Testis (tissue), 3 donors: ENCODE data around the gene AUTS2. TPM values are rescaled to one million over a fixed set of nuclear protein-coding genes. Genes with fewer than 3 reads are reported as not detected.

ENCODE experiments used
- DNase-seq: peaks from one replicate; pipeline ENCODE4 v3.0.0-alpha.2; 2019
- H3K27ac ChIP-seq, 2 donors: fragments of 200-600 bp; sonication (generic); one replicate each; pipeline ENCODE4 v1.5.1; 2019
- H3K27me3 ChIP-seq: fragments of 200-600 bp; sonication (generic); one replicate; pipeline ENCODE4 v1.5.1; 2019
- H3K36me3 ChIP-seq: fragments of 200-600 bp; sonication (generic); one replicate; pipeline ENCODE4 v1.5.1; 2017; ENCODE audit warnings: low read depth; ENCODE audit errors: missing control alignments
- H3K4me1 ChIP-seq: fragments of 200-600 bp; sonication (generic); one replicate; pipeline ENCODE4 v1.5.1; 2019
- H3K4me3 ChIP-seq, 2 donors: fragments of 200-600 bp; sonication (generic); one replicate each; pipeline ENCODE4 v1.5.1; 2017 to 2019
- H3K9me3 ChIP-seq: fragments of 200-600 bp; sonication (generic); one replicate; pipeline ENCODE4 v1.5.1; 2017
- POLR2A ChIP-seq: fragments of 450-650 bp; IDR thresholded peaks from one replicate; pipeline ENCODE4 v1.6.1; 2017; ENCODE audit warnings: antibody characterized with exemption, mild to moderate bottlenecking, moderate library complexity
- WGBS, 2 donors: methylation state at CpG; one replicate each; pipeline ENCODE4 v1.1.5; 2018; 5-methylcytosine and 5-hydroxymethylcytosine counted together
- intact Hi-C: fragments of 100-400 bp; cut with DNase I; formaldehyde crosslinking; loops from one replicate; pipeline ENCODE4 v1.15.1; 2023; ENCODE audit warnings: low total_unique reads
- polyA plus RNA-seq: library from polyadenylated mRNA; stranded (reverse); fragments of 350-450 nt; fragmentation: Illumina TruSeq; extraction: RNeasy Lipid Tissue Mini Kit (QIAGEN cat#74804); gene quantifications from one replicate; pipeline ENCODE4 v1.2.3, GENCODE V29; 2014; ENCODE audit warnings: low read depth, low replicate concordance; ENCODE audit not compliant: insufficient read depth
- total RNA-seq, 2 donors: library from RNA; depleted of rRNA; stranded (reverse); fragments of >200 nt; gene quantifications; one replicate each; pipeline ENCODE4 v1.2.3, GENCODE V29; 2016
- TF ChIP-seq, protein P1 (sequence below), 3 experiments: fragments of 450-650 bp in 2 of 3; fragments of 200-600 bp in 1 of 3; sonication (generic) in 1 of 3; IDR thresholded peaks; one replicate each; pipeline ENCODE4 v1.5.1; 2016 to 2019; ENCODE audit warnings: antibody characterized with exemption in 3 of 3, mild to moderate bottlenecking in 2 of 3, moderate library complexity in 1 of 3

AUTS2 gene
- total and polyA plus RNA-seq, 3 donors from 2014 or later = 21.3 to 75.5 (median 56.1) TPM

DNA sequence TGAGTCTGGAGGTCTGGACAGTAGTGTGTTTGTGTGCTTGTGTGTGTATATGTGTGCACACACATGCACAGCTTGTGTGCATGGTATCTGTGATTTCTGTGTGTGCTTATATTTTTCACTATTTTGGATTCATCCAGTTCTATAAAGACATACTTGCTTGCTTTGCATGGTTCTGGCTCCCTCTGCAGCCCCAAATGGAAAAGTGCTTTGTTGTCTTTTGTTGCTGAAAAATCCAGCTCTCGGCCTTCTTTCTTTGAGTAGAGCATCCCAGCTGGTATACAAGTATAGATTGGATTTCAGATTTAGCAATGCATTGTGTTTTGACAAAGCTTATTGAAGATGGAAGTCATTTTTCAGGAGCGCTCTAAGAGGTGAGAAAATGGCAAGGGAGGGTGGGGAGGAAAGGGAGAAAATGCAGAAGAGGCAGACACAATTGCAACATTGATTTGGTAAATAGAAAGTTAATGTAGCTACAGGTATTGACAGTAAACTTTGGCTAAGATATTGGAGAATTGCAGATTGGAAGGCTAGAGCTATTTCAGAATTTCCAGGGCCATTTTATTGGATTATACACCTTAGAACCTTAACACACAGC is 333.9 kb downstream of the AUTS2 start:
- intact Hi-C loops = no loop called here
- H3K9me3 ChIP-seq = no peaks in the 10 kb centered on the region
- H3K27ac ChIP-seq = no peak overlapping the region
- no peaks in the 10 kb centered on the region for H3K4me1 ChIP-seq
- WGBS, 2 donors = 60 to 75% methylated on average over 2 of the region's 2 CpGs
- no peaks in the 10 kb centered on the region for H3K27me3 ChIP-seq
- peak; percentile 54 for DNase-seq
- TF ChIP-seq, protein P1, sequence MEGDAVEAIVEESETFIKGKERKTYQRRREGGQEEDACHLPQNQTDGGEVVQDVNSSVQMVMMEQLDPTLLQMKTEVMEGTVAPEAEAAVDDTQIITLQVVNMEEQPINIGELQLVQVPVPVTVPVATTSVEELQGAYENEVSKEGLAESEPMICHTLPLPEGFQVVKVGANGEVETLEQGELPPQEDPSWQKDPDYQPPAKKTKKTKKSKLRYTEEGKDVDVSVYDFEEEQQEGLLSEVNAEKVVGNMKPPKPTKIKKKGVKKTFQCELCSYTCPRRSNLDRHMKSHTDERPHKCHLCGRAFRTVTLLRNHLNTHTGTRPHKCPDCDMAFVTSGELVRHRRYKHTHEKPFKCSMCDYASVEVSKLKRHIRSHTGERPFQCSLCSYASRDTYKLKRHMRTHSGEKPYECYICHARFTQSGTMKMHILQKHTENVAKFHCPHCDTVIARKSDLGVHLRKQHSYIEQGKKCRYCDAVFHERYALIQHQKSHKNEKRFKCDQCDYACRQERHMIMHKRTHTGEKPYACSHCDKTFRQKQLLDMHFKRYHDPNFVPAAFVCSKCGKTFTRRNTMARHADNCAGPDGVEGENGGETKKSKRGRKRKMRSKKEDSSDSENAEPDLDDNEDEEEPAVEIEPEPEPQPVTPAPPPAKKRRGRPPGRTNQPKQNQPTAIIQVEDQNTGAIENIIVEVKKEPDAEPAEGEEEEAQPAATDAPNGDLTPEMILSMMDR (IDR thresholded peaks at IDR 0.05) = peak; percentile 7 to 61 (median 50)
- no peak for TF ChIP-seq POLR2A
- no peak overlapping the region for H3K4me3 ChIP-seq
- H3K36me3 ChIP-seq = no peaks in the 10 kb centered on the region

DNA sequence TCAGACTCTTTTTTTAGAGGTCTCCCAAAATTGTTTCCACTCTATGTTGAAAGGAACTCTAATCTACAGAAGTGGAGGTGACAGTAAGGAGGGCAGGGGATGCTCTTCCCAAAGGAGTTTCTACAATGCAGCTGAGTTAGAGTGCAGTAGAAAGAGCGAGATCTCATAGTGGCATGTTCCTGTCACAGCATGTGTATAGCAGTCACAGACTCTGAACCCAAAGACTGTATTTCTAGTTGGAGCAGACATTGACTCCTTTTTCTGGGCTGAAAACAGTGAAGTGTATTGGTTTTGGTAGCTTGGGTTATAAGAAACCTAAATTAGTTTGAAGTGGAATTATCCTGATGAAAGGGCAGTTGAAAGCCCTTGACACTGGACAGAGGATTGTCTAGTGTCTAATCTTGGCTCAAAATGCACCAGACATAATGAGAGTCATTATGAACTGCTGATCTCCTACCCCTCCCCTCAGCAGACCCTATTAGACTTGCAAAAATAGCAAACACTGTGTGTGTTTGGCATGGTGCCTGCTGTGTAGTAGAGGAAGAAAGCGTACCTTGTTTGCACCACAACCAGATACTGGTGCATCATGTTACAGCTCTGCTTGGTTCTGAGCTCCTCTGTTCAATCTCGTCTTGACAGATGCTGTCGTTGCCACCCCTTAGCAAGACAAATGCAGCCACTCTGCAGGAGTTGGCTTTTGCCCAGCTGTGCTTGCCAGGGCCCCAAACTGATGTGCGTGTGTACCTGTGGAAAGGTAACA is 336.0 kb downstream of the AUTS2 start:
- 60 to 82% methylated on average over 5 of the region's 5 CpGs for WGBS, 2 donors
- Histone ChIP-seq H3K27ac (no peak overlapping the region), H3K4me3 (no peak overlapping the region), H3K27me3 (no peaks in the 10 kb centered on the region), H3K36me3 (no peaks in the 10 kb centered on the region), H3K4me1 (peaks cover 5% of the 10 kb centered on the region), H3K9me3 (no peaks in the 10 kb centered on the region)
- DNase-seq = no peak
- intact Hi-C loops = no loop called here
- TF ChIP-seq, protein P1 (IDR thresholded peaks at IDR 0.05) = no peak

DNA sequence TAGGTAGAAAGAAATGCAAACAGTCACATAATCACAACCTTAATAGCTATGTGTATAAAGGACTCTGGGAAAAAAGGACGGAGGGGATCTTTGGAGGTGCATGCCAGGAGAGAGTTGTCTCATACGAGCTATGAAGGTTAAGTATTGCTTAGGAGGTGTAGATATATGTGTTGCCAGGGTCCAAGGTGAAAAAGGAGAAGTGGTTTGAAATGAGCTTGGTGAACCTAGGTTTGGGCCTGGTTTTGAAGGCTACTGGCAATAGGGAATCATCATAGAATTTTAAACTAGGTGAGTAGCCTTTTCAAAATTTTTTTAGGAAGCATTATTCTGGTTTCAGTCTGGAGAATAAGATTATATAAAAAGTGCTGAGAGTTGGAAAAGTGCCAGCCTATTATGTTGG is 336.8 kb downstream of the AUTS2 start:
- intact Hi-C loops = no loop called here

DNA sequence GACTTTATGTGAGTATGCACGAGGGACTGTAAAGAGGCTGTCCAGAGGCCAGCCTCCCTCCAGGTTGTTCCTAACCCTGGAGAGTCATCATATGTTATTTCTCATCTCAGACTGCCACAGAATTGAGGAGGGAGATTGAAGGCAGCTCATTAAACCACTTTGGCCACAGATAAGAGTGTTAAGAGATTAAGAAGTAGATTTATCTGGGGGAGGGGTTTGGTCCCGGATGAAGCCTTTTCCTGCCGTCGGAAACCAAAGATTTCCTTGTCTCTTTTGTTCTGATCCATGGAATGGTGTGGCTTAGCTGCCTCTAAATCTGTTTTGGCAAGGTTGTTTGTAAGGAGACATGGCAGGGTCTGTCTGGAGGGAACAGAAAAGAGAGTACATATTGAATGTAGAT is 338.8 kb downstream of the AUTS2 start:
- Histone ChIP-seq H3K4me3 (no peak overlapping the region), H3K9me3 (no peaks in the 10 kb centered on the region), H3K27me3 (no peaks in the 10 kb centered on the region), H3K36me3 (no peaks in the 10 kb centered on the region), H3K27ac (no peak overlapping the region), H3K4me1 (peaks cover 13% of the 10 kb centered on the region)
- WGBS, 2 donors = 74 to 80% methylated on average over 4 of the region's 4 CpGs
- intact Hi-C loops = no loop called here
- no peak for DNase-seq
- TF ChIP-seq, protein P1 (IDR thresholded peaks at IDR 0.05) = no peak
- TF ChIP-seq POLR2A = no peak

More for the DNA sequence above, 336.8 kb downstream of the AUTS2 start:
- Histone ChIP-seq H3K36me3 (no peaks in the 10 kb centered on the region), H3K4me1 (peaks cover 5% of the 10 kb centered on the region), H3K27me3 (no peaks in the 10 kb centered on the region), H3K27ac (no peak overlapping the region), H3K9me3 (no peaks in the 10 kb centered on the region), H3K4me3 (no peak overlapping the region)
- TF ChIP-seq POLR2A = no peak
- TF ChIP-seq, protein P1 (IDR thresholded peaks at IDR 0.05) = no peak
- 90 to 91% methylated on average over 2 of the region's 2 CpGs for WGBS, 2 donors
- no peak for DNase-seq
